AG09319 (cell line): ENCODE results near the gene TUBGCP3.

Source experiments
- DNase-seq: peaks from one replicate; pipeline ENCODE4 v3.0.0-alpha.2; 2010; ENCODE audit warnings: low read depth; ENCODE audit errors: extremely low read depth
- CTCF ChIP-seq: IDR thresholded peaks from 2 replicates; pipeline ENCODE4 v1.5.1; 2011; ENCODE audit warnings: low read depth, mild to moderate bottlenecking, inconsistent platforms, low read length, moderate library complexity

Gene TUBGCP3

GRCh38 chr13:112473818-112474217, 114.1 kb downstream of the TUBGCP3 start:
- DNase-seq: no peak
- TF ChIP-seq CTCF: no peak

GRCh38 chr13:112469071-112469745, 118.7 kb downstream of the TUBGCP3 start:
- no peak for DNase-seq
- no peak for TF ChIP-seq CTCF

- no peak for DNase-seq
- TF ChIP-seq CTCF: no peak
Observed at GRCh38 chr13:112468069-112468468, 119.9 kb downstream of the TUBGCP3 start.

GRCh38 chr13:112467236-112467635, 120.7 kb downstream of the TUBGCP3 start:
- no peak for DNase-seq
- no peak for TF ChIP-seq CTCF

GRCh38 chr13:112466132-112467058, 121.6 kb downstream of the TUBGCP3 start:
- no peak for DNase-seq
- no peak for TF ChIP-seq CTCF

GRCh38 chr13:112465251-112466131, 122.5 kb downstream of the TUBGCP3 start:
- TF ChIP-seq CTCF: no peak

More at GRCh38 chr13:112465251-112466131, 122.5 kb downstream of the TUBGCP3 start:
- no peak for DNase-seq
